Right renal pelvis (tissue), 4 donors: ENCODE data around the gene PCSK4. TPM values are rescaled to one million over a fixed set of nuclear protein-coding genes. Genes with fewer than 3 reads are reported as not detected.
"Not testable (repeated sequence)": the region's sequence is repeated elsewhere in the genome, so short reads cannot be mapped to it uniquely, and the experiment has no call there.

Source experiments
- DNase-seq, 4 donors: peaks; one replicate each; pipeline ENCODE4 v3.0.0-alpha.2; 2013; ENCODE audit warnings: low read depth in 4 of 4, low spot score in 3 of 4, missing footprints in 1 of 4
- polyA plus RNA-seq, 4 donors: library from polyadenylated mRNA; unstranded; fragments of 120-200 nt; gene quantifications; one replicate each; pipeline ENCODE4 v1.2.1, GENCODE V29; 2013; ENCODE audit not compliant: insufficient read length in 4 of 4

PCSK4 gene
- polyA plus RNA-seq = 1 to 10 TPM; 3.4 to 7.9 (median 5.1) TPM

- DNase-seq = peak; percentile 95 to 99 (median 96)
Measured at GRCh38 chr19:1490311-1491113, at the start of gene PCSK4. Gene PCSK4, minus strand, starts transcription at chr19:1490350. Its CDS starts 4 bp downstream, at chr19:1490346.

GRCh38 chr19:1539749-1540148 is 49.6 kb upstream of the PCSK4 start:
- not testable (repeated sequence) for DNase-seq

- DNase-seq = no peak
Measured at GRCh38 chr19:1538978-1539377, 48.8 kb upstream of the PCSK4 start.

GRCh38 chr19:1535699-1536098 is 45.5 kb upstream of the PCSK4 start:
- not testable (repeated sequence) for DNase-seq

GRCh38 chr19:1534972-1535371 is 44.8 kb upstream of the PCSK4 start:
- DNase-seq = no peak

GRCh38 chr19:1533510-1534150 is 43.5 kb upstream of the PCSK4 start:
- no peak for DNase-seq

- DNase-seq = no peak
Measured at GRCh38 chr19:1532003-1532402, 41.9 kb upstream of the PCSK4 start.

- no peak for DNase-seq
Measured at GRCh38 chr19:1531587-1531986, 41.4 kb upstream of the PCSK4 start.

- DNase-seq = not testable (repeated sequence)
Measured at GRCh38 chr19:1530856-1531255, 40.7 kb upstream of the PCSK4 start.

- no peak for DNase-seq
Measured at GRCh38 chr19:1529430-1529816, 39.3 kb upstream of the PCSK4 start.

- no peak for DNase-seq
Measured at GRCh38 chr19:1528596-1529429, 38.7 kb upstream of the PCSK4 start.

GRCh38 chr19:1527650-1528309 is 37.6 kb upstream of the PCSK4 start:
- no peak for DNase-seq

- DNase-seq = no peak
Measured at GRCh38 chr19:1526979-1527649, 37.0 kb upstream of the PCSK4 start.

GRCh38 chr19:1526066-1526778 is 36.1 kb upstream of the PCSK4 start:
- no peak for DNase-seq

- DNase-seq = no peak
Measured at GRCh38 chr19:1525343-1525742, 35.2 kb upstream of the PCSK4 start.

- no peak for DNase-seq
Measured at GRCh38 chr19:1524972-1525325, 34.8 kb upstream of the PCSK4 start.

GRCh38 chr19:1524287-1524971 is 34.3 kb upstream of the PCSK4 start:
- no peak for DNase-seq

GRCh38 chr19:1523412-1524286 is 33.5 kb upstream of the PCSK4 start, which contains the start of gene PLK5:
Gene PLK5, plus strand, starts transcription at chr19:1524077. Its CDS starts 2,920 bp downstream, at chr19:1526997.
- no peak for DNase-seq
